ENCODE measurements around the gene HP.
"Not testable (repeated sequence)": the region's sequence is repeated elsewhere in the genome, so short reads cannot be mapped to it uniquely, and the experiment has no call there.

HP gene, protein sequence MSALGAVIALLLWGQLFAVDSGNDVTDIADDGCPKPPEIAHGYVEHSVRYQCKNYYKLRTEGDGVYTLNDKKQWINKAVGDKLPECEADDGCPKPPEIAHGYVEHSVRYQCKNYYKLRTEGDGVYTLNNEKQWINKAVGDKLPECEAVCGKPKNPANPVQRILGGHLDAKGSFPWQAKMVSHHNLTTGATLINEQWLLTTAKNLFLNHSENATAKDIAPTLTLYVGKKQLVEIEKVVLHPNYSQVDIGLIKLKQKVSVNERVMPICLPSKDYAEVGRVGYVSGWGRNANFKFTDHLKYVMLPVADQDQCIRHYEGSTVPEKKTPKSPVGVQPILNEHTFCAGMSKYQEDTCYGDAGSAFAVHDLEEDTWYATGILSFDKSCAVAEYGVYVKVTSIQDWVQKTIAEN

DNA sequence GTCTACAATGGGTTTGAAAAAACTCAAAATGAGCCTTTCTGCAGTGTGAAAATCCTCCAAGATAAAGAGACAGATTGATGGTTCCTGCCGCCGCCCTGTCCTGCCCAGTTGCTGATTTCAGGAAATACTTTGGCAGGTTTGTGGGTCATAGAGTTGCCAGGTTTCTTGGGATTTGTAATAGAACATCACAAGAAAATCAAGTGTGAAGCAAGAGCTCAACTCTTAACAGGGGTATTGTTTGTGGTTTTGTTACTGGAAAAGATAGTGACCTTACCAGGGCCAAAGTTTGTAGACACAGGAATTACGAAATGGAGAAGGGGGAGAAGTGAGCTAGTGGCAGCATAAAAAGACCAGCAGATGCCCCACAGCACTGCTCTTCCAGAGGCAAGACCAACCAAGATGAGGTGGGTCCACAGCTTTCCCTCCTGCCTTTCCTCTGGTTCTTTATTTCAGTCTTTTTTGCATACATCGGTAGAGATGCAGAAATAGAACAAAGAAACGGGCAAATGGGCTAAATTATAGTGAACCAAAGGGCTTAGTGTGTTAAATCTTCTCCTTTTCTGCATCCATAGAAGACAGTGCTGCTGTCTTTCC is at the start of gene HP:
HP (plus strand) TSS at position 252 of the 594 bp plus-strand sequence; CDS start at position 400, 148 bp downstream.
- not testable (repeated sequence) for DNase-seq

DNA sequence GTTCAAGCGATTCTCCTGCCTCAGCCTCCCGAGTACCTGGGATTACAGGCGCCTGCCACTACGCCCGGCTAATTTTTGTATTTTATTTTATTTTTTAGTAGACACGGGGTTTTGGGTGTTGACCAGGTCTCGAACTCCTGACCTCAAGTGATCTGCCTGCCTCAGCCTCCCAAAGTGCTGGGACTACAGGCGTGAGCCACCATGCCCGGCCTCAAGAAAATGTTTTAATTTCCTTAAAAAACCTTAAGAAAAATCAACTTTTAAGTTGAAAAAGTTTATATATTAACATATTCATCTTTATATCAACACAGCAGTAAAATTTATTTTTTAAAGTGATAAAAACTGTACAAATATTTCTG is 46.3 kb upstream of the HP start:
- DNase-seq, result not testable (repeated sequence)

DNA sequence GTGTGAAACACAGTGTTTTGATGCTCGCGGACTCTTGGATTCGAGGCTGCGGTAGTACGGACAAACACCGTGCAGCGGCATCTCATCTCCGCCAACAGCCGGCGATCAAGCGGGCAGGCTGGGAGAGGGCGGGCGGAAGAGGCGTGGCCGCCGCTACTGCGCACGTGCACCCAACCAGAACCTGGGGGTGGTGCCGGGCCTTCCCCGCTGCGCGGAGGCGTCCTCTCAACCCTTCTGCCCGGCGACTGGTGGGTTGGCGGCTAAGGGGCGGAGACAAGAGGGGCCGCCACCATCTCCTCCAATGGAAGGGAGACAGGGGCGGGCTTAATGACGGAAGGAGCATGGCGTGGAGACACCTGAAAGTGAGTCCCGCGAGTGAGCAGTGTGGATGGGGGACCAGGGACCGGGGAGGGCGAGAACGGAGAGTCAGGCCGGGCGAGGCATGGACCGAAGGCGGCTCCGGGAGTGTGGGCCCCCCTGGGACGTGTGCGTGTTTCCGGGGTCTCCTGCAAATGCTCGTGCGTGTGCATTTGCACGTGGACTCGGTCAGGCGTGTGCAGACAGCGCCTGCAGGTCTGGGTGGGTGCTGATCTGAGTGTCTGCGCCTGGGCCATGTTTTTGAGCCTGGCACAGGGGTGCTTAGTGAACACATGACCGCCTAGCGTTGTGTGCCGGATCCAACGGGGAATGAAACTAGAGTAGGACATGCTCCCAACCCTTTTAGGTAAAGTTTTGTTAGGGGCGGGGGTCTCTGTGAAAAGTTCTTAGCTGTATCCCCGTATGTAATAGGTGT is 45.7 kb upstream of the HP start, which contains the start of gene DHODH:
DHODH (plus strand) TSS at position 321 of the 793 bp plus-strand sequence; CDS start at position 342, 21 bp downstream.
- DNase-seq, result peak; percentile 85

DNA sequence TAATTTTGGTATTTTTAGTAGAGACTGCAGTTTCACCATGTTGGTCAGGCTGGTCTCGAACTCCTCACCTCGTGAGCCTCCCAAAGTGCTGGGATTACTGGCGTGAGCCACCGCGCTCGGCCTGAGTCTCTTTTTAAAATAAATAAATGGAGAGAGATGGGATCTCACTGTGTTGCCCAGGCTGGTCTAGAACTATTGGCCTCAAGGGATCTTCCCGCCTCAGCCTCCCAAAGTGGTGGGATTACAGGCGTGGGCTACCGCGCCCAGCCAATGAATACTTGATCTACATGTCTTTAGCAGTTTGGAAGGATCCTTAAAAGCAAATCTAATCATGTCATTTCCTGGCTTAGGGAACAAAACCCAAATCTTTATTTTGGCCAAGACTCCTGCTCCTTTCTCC is 44.5 kb upstream of the HP start:
- DNase-seq, result no peak

DNA sequence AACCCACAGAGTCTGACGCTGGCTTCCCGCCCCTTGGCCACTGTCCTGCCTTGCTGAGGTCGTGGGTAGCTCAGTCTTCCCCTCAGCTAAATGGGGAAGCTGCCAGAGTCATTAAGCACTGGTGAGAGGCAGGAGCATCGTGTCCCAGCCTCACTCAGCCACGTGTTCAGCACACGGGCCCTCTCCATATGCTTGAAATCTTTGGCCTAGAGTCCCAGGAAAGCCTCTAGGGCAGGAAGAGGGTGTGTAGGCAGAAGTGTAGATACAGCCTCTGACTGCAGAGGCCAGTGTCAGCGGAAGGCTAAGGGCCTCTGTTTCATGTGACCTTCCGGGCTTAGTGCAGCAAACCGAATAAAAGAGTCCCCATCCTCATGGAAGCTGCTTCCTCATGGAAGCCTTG is 41.7 kb upstream of the HP start:
- no peak for DNase-seq

DNA sequence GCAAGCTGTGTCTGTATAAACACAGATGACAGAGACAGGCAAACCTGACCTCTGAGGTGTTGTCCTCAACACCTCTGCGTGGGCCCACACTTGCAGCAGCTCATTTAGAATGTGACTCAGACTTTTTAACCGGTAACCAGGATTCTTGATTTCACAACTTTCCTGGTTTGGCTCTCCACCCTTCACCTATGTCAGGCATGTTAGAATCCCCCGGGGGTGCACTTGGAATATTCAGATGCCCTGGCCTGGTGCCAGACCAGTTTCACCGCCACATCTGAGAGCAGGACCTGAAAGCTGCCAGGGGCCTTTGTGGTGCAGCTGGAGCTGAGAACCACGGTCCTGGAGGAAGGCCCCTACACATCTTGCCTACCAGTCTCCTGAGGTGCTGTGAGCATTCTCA is 40.9 kb upstream of the HP start:
- DNase-seq, result no peak

DNA sequence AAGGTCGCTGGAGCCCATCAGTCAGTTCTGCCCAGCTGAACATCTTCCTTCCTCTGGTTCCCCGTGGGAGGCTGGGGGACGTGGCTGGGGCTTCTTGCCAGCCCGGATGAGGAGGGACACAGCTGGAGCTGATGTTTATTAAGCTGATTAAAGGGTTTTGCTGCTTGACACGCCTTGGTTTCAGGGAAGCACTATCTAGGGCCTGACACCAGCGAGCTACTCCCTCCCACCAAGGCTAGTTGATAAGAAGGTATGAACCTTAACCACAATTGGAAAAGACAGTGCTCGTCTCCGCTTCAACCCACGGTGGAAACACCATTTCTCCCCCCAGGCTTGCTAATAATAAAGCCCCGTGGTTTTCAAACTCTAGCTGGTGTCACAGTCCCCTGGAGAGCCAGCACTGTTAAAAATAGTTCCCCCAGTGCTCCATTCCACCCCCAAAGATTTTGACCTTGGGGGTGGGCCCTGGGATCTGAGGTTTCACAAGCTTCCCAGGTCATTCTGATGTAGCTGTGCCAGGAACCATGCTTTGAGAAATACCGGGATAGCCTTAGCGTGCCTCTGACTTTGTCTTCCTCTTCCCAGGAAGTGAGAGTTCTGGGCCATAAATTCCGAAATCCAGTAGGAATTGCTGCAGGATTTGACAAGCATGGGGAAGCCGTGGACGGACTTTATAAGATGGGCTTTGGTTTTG is 40.3 kb upstream of the HP start:
- DNase-seq, result no peak

DNA sequence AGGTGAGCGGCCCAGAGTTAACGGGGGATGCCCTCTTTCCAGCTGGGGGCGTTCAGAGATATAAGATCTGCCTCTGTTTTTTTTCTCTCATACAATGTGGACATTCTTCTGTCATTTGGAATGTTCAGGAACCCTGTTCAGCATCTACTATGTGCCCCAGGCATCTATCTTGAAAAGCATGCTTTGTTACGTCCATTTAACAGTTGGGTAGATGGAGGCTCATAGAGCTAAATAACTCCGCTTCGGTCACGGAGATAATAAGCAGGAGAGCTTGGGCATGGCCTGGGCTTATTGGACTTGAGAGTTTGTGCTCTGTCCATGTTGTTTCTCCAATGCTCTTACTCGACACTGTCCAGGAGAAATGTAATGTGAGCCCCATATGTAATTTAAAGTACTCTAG is 39.6 kb upstream of the HP start:
- DNase-seq, result no peak

DNA sequence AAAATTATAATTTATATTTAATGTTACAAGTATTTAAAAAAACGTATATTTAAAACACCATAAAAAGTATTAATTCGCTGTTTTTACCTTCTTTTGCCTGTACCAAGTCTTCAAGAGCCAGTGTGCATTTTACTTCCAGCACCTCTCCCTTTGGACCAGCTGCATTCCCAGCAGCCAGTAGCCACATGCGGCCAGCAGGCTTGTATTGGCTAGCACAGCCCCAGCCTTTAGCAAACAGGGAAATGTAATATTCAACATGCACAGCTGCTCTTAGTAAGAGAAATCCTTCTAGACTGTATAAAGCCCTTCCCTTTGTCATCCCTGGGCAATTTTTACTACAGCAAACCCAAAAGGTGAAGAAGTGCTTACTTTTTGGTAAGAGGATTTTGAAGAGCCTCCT is 39.2 kb upstream of the HP start:
- no peak for DNase-seq

DNA sequence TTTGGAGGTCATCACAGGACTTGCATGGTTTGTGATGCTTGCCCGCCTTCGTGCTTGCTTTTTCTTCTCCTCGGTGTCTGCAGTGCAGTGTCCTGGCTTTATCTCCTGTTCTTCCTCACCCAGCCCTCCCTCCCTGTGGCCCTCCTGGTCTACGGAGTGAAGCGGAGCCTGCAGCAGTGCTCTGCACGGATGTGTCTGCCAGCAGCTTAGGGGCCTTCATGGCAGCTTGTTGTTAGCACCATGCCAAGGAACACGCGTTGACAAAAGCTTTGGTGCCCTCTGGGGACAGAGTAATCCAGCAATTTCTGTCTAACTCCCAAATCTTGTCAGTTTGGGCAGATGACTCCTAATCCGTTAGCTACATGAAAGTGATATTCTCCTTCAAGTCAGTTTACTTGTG is 35.8 kb upstream of the HP start:
- DNase-seq, result no peak

DNA sequence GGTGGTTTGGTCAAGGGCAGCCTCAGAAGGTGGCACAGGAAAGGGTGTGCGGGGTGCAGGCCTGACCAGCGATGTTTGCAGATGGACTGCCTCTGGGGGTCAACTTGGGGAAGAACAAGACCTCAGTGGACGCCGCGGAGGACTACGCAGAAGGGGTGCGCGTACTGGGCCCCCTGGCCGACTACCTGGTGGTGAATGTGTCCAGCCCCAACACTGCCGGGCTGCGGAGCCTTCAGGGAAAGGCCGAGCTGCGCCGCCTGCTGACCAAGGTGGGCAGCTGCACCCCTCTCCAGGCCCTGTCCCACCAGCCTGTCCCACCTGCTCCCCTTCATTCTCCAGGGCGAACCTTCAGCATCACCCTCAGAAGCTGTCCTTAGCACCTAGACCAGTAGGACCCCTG is 33.3 kb upstream of the HP start:
- DNase-seq, result no peak

DNA sequence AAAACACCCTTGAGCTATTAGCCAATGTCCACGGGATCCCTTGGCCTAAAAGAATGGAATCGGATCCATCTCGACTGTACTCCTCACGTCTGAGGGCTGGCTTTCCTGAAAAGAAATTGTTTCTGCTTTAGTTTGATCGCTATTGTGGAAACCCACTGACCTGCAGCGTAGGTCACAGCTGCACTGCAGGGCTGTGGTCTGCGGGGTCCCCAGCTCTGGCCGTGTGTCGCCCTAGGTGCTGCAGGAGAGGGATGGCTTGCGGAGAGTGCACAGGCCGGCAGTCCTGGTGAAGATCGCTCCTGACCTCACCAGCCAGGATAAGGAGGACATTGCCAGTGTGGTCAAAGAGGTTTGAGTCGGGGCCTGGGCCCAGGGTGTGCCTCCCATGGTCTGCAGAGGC is 32.2 kb upstream of the HP start:
- no peak for DNase-seq

DNA sequence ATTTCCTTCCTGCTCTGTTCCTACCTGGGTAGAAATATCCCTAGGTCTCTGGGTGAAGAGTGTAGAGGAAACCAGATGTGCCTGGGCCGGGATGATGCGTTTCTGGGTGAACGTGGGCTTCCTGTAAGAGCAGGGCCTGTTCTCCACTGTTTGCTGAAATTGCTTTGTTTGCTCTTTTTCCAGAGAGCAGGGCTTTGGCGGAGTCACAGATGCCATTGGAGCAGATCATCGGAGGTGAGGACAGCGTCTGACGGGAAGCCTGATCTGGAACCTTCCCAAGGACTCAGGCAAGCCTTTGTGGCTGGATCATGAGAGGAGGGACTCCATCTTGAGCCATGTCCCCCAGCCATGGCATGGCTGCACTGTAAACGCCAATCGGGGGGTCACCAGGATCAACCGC is 30.3 kb upstream of the HP start:
- no peak for DNase-seq

DNA sequence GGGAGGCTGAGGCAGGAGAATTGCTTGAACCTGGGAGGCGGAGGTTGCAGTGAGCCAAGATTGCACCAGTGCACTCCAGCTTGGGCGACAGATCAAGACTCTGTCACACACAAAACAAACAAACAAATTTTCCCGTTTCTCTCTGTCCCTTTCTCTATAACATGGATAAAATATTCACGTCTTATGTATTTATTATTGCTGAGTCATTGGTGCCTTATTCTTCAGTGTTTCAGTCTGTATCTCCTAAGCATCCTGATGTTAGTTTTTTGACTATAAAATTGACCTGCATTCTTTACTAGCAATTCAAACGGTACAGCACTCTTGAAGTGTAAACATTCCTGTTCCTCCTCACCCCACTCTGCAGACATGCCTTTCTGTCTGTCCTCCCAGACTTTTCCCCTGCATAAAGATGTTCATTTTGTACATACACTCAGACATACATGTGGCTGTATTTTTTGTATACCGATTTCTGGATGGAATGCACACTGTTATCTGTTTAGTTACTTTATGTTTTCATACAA is 29.4 kb upstream of the HP start:
- no peak for DNase-seq

DNA sequence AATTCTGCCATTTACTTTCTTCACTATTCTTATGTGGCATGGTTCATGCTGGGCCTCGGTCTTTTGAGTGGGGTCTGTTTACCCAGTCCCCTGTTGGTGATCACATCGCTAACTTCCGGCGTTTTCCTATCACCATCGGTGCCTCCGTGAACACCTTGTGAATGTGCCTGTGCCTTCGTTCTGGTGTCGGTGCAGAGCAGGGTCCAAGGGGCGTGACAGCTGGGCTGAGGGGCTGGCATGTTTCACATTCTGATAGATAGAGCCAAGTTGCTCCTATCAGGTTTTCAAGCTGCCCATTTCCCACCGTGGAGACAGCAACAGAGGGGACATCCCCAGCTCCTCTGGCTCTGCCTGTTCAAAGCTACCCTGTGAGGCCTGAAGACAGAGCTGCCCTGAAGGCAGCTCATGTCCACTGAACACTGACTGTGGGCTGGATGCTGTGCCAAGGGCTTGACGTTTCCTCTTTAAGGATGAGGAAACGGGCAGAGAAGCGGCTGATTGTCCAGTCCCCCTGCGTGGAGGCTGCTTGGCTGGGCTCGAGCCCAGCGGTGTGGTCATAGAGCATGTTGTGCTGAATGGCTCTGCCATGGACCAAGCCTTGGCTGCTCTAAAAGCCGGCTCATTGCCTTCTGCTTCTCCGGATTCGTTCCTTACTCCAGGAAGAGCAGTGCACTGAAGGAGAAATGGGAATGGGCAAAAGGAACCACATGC is 28.7 kb upstream of the HP start:
- no peak for DNase-seq

DNA sequence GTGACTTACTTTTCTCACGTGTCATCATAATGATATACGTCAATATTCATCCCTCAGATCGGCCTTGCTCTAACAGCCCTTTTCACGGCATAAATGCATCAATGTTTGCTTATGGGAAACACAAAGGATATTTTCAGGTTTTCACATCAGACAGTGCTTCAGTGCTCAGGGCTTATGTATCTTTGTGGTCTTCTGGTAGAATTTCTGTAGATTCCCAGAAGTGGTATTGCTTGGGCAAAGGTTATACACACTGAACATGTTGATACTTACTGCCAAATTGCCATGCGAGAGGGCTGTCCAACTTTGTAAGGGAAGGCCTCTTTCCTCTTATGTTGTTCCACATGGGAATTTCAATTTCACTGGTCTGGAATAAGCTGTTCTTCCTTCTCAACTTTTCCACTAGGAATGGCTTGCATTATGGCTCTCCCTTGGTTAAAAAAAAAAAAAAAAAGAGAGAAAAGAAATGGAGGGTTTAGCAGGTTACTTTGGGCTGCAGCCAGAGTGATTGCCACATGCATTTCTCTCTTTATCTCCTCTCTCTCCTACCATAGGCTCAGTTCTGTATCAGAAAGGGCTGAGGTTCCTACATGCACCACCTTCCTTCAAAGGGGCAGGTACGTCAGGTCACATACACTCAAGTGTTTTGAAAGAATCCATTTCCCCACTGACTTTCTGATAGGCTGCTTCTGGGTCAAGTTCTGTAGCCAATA is 26.5 kb upstream of the HP start:
- no peak for DNase-seq

DNA sequence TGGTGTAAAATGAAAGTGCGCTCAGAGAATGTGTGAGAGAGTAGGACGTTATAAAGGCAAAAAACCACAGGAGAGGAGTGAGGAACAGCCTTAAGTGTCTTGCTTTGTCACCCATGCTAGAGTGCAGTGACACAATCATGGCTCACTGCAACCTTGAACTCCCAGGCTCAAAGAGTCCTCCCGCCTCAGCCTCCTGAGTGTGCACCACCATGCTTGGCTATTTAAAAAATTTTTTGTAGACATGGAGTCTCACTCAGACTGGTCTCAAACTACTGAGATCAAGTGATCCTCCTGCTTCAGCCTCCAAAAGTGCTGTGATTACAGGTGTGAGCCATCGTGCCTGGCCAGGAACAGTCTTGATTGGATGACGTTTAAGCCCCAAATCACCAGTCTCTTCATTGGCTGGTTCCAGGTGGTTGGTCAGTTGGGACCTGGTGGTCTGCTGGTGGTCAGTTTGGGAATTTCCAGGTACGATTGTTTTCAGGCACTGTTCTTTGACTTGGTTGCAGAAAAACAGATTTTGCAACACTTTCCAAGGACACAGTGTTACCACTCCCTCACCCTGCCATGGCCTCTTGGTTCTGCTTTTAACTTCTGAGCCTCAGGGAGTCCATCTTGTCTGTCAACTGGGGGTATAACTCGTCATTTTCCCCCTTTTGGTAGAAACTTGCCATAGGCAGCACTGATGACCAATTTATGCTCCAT is 24.6 kb upstream of the HP start:
- no peak for DNase-seq

DNA sequence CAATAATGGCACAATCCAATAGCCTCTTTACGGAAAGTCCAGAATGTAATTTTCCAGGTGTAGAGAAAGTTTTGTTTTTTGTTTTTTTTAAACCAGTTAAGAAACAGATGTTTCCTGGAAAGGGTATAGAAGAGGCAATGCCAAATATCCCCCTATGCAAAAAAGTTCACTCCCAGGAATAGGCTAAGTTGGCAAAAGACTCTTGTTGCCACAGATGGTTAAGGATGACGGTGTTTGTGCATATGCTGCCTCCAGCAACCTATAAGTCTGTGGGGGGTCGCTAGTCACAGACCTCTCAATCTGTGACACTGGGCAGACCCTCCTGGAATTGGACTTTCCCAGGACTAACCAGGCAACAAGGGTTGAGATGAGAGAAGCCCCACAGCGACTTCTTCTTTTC is 20.9 kb upstream of the HP start:
- DNase-seq, result no peak

DNA sequence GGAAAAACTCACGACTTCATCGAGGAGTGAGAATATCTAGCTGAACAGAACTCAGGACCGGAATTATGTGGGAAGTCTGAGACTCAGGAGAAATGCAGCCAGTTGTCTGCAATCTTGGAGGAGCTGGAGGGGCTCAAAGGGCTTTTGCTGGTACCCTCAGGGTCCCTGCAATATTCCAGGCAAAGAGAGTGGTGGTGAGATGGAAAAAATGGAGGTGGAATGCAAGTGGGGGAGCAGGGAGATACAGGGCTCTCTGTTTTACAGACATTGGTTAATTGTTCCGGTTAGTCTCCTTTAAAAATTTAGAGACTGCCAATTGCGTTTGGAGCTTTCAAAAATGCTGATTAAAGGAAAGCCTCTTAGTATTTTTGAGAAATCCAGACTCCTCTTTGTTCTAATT is 18.2 kb upstream of the HP start:
- no peak for DNase-seq

DNA sequence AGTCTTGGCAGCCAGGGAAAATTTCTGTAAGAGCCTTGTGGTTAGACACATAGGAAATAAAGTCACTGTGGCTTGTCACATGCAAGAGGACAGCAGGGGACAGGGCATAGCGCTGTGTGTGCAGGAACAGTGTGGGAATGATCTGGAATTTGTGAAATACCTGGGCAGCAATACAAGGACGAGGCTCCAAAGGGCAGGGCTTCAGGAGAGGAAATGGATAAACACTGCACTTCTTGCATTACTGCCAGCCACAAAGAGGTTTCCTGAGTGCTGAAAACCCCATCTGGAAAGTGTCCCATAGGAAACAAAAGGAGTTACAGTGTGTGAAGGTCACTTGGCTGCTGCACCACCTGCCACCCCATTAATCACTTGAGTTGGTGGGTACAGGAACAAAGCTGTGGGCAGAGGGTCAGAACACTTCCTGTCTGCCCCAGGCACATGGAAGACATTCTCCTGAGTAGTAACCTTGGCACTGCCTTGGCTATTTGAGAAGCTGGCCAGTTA is 12.1 kb upstream of the HP start:
- DNase-seq, result no peak

DNA sequence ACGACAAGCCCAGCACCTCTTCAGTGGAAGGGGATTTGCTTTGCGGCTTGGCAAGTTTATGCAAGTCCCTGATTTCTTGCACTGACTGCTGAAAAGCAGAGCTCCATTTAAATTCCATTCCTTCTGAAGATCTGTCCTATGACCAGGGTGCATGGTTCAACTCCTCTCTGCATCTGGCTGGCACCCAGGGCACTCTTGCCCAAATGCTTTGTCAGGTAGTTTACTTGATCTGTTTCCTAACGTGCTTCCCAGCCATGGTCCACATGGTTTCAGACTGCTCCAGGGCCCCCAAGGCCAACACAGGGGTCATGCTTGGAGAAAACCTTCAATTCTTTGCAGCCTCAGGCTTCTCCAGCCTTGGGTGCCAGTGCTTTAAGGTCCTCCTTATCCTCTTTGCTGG is 11.2 kb upstream of the HP start:
- no peak for DNase-seq

Data from NCI-H748 treated with DMSO at 0.1 percent for 48 hours (cell line).